GM12873 (cell line): Measurements from ENCODE around the gene PPFIBP2.

Experiments
- CTCF ChIP-seq: IDR thresholded peaks from 2 replicates; pipeline ENCODE4 v1.5.1; 2012; ENCODE audit warnings: low read depth, mild to moderate bottlenecking, moderate library complexity, low read length, control low read depth; ENCODE audit not compliant: insufficient read depth; ENCODE audit errors: missing control alignments

Gene PPFIBP2

GRCh38 chr11:7484645-7485044 is 29.2 kb upstream of the PPFIBP2 start:
- no peak for TF ChIP-seq CTCF

- no peak for TF ChIP-seq CTCF
Measured at GRCh38 chr11:7485186-7486097, 28.4 kb upstream of the PPFIBP2 start, which contains the start of gene OLFML1. OLFML1 (plus strand) TSS chr11:7485506; CDS start chr11:7485876, 370 bp downstream.

GRCh38 chr11:7486098-7486780 is 27.6 kb upstream of the PPFIBP2 start:
- no peak for TF ChIP-seq CTCF

DNA sequence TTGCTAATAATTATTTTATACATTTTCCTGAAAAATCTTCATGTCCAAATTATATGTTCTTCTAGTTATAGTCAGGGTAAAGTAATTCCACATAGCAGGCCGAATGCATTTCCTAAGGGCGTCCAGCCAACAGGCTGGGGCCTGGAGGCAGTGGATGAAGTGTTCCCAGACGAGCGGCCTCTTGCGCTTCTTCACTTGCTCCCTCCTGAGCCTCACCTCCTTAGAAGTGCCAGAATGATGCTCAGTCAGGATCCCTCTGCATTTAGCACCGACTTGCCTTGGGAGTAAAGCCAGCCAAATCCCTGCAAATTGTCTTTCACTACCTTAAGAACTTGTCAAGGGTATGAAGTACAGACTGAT is 27.0 kb upstream of the PPFIBP2 start:
- no peak for TF ChIP-seq CTCF

- no peak for TF ChIP-seq CTCF
Measured at GRCh38 chr11:7487360-7487759, 26.4 kb upstream of the PPFIBP2 start.

DNA sequence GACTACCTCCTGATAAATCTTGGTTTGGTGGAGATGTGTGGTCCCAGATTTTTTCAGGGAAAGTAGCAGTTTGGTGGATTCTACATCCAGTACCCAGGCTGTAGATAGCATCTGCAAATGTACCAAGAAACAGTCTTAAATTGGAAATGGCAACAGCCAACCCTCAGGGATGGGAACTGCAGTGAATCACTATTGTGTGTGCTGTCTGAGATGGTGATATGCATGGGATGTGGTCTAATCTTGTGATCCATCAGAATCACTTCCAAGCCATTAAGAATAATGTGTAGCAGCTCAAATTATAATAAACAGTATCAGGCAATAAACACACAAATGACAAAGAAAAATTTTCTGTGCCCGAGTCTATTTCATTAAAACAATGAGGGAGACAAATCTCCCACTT is 25.1 kb upstream of the PPFIBP2 start:
- no peak for TF ChIP-seq CTCF

GRCh38 chr11:7489376-7489775 is 24.4 kb upstream of the PPFIBP2 start:
- TF ChIP-seq CTCF, result no peak
